ENCODE measurements around the gene PTCRA. TPM values are rescaled to one million over a fixed set of nuclear protein-coding genes. Genes with fewer than 3 reads are reported as not detected.
A peak's percentile ranks its signal among the peaks of the same experiment; 100 is the strongest.

Gene PTCRA, protein sequence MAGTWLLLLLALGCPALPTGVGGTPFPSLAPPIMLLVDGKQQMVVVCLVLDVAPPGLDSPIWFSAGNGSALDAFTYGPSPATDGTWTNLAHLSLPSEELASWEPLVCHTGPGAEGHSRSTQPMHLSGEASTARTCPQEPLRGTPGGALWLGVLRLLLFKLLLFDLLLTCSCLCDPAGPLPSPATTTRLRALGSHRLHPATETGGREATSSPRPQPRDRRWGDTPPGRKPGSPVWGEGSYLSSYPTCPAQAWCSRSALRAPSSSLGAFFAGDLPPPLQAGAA
- total RNA-seq: not detected in 2 replicates
- long read RNA-seq: 0 reads

DNA sequence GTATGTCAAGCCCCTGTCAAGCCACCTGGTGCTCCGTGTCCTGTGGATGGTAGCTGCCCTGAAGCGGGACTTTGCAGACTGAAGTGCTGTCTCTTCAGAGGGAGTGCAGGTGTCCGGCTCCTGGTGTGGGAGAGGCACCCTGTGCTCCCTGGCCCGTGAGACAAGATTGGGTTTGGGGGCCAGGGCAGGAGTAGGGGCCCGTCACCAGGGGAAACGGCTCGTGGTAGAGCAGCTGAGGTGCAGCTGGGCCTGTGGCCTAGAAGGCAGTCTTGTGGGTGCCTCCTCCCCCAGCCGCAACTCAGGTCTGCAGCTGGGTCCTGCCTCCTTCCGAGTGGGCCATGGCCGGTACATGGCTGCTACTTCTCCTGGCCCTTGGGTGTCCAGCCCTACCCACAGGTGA lies at the start of gene PTCRA:
PTCRA (plus strand) TSS at position 322 of the 400 bp plus-strand sequence; CDS start at position 339, 17 bp downstream.
- H3K27me3 Mint-ChIP-seq (ENCODE audit: unreplicated experiment): peaks cover 3% of the 10 kb centered on the region
- H3K9me3 Mint-ChIP-seq (ENCODE audit: unreplicated experiment): no peaks in the 10 kb centered on the region
- no peak for DNase-seq (ENCODE audit: extremely low spot score, unreplicated experiment)
- H3K27ac Mint-ChIP-seq (ENCODE audit: unreplicated experiment): no peak within 1 kb of the TSS
- TF ChIP-seq, protein P1, sequence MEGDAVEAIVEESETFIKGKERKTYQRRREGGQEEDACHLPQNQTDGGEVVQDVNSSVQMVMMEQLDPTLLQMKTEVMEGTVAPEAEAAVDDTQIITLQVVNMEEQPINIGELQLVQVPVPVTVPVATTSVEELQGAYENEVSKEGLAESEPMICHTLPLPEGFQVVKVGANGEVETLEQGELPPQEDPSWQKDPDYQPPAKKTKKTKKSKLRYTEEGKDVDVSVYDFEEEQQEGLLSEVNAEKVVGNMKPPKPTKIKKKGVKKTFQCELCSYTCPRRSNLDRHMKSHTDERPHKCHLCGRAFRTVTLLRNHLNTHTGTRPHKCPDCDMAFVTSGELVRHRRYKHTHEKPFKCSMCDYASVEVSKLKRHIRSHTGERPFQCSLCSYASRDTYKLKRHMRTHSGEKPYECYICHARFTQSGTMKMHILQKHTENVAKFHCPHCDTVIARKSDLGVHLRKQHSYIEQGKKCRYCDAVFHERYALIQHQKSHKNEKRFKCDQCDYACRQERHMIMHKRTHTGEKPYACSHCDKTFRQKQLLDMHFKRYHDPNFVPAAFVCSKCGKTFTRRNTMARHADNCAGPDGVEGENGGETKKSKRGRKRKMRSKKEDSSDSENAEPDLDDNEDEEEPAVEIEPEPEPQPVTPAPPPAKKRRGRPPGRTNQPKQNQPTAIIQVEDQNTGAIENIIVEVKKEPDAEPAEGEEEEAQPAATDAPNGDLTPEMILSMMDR (IDR thresholded peaks at IDR 0.05): no peak
- H3K4me3 Mint-ChIP-seq (ENCODE audit: unreplicated experiment): no peak within 1 kb of the TSS
- peaks cover 4% of the 10 kb centered on the region for H3K4me1 Mint-ChIP-seq (ENCODE audit: unreplicated experiment)
- no peaks in the 10 kb centered on the region for H3K36me3 Mint-ChIP-seq (ENCODE audit: unreplicated experiment)

DNA sequence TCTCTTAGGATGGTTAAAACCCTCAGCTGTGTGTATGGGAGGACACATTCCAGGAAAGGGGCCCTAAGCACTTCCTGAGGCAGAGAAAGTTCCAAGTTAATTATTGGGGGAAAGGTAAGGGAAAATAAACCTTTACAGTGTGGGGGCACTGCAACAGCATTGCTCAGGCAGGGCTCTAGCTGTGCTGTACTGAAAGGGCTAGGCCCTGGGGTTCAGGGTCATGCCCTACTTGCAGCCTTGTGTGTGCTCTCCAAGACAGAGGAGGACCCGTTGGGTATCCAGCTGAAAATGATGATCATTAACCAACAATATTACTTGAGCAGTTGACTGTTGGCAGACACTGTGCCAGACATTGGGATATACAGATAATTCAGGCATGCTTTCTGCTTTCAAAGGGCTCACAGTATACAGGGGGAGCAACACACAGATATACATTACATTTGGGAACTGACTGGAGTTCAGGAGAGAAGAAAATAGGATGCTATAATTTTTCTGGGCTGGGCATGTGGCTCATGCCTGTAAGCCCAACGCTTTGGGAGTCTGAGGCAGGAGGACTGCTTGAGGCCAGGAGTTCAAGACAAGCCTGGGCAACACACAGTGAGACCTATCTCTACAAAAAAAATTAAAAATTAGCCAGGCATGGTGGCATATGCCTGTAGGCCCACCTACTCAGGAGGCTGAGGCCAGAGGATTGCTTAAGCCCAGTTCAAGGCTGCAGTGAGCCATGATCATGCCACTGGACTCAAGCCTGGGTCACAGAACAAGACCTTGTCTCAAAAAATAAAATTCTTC lies 45.5 kb upstream of the PTCRA start:
- no peaks in the 10 kb centered on the region for H3K27me3 Mint-ChIP-seq (ENCODE audit: unreplicated experiment)
- DNase-seq (ENCODE audit: extremely low spot score, unreplicated experiment): no peak
- no peak overlapping the region for H3K27ac Mint-ChIP-seq (ENCODE audit: unreplicated experiment)
- TF ChIP-seq, protein P1 (IDR thresholded peaks at IDR 0.05): no peak
- no peak overlapping the region for H3K4me3 Mint-ChIP-seq (ENCODE audit: unreplicated experiment)
- no peaks in the 10 kb centered on the region for H3K4me1 Mint-ChIP-seq (ENCODE audit: unreplicated experiment)
- no peaks in the 10 kb centered on the region for H3K9me3 Mint-ChIP-seq (ENCODE audit: unreplicated experiment)
- peaks cover 11% of the 10 kb centered on the region for H3K36me3 Mint-ChIP-seq (ENCODE audit: unreplicated experiment)

DNA sequence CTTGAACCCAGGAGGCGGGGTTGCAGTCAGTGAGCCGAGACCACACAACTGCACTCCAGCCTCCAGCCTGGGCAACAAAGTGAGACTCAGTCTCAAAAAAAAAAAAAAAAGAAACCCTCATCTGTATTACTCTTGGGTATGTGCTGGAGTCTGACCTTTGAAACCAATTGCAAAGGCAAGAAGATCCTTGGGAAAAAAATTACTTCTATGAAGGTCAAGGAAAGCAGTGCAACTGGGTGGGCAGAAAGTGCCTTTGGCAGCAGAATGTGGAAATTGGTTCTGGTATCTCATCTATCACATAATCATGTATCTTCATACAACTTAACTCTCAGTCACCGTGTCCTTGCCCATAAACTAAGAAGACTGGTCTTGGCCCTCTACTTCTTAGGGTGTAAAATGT lies 44.1 kb upstream of the PTCRA start:
- Mint-ChIP-seq H3K9me3 (ENCODE audit: unreplicated experiment) (no peaks in the 10 kb centered on the region), H3K27ac (ENCODE audit: unreplicated experiment) (no peak overlapping the region)

DNA sequence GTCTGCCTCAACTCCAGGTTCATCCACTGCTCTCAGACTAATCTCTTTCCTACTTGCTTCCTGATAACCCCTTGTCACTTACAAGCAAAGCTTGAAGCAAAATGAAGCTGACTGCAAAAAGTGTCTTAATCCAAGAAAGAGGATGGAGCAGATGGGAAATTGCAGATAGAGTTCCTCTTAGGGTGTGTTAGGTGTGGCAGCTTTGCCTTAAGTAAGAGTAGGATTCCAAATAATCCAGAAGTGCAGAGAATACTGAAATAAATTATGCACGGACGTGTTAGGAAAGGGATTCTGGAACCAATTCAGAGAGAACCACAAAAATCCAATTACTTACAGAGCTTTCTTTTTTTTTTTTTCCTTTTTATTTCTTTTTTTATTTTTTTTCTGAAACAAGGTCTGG lies 42.5 kb upstream of the PTCRA start:
- DNase-seq (ENCODE audit: extremely low spot score, unreplicated experiment): no peak
- no peaks in the 10 kb centered on the region for H3K27me3 Mint-ChIP-seq (ENCODE audit: unreplicated experiment)
- H3K27ac Mint-ChIP-seq (ENCODE audit: unreplicated experiment): no peak overlapping the region
- H3K9me3 Mint-ChIP-seq (ENCODE audit: unreplicated experiment): no peaks in the 10 kb centered on the region
- TF ChIP-seq, protein P1 (IDR thresholded peaks at IDR 0.05): no peak
- H3K4me3 Mint-ChIP-seq (ENCODE audit: unreplicated experiment): no peak overlapping the region
- H3K4me1 Mint-ChIP-seq (ENCODE audit: unreplicated experiment): peaks cover 2% of the 10 kb centered on the region
- no peaks in the 10 kb centered on the region for H3K36me3 Mint-ChIP-seq (ENCODE audit: unreplicated experiment)

More for the DNA sequence above, 44.1 kb upstream of the PTCRA start:
- H3K4me1 Mint-ChIP-seq (ENCODE audit: unreplicated experiment): no peaks in the 10 kb centered on the region
- no peaks in the 10 kb centered on the region for H3K27me3 Mint-ChIP-seq (ENCODE audit: unreplicated experiment)
- no peak for DNase-seq (ENCODE audit: extremely low spot score, unreplicated experiment)
- H3K4me3 Mint-ChIP-seq (ENCODE audit: unreplicated experiment): no peak overlapping the region
- H3K36me3 Mint-ChIP-seq (ENCODE audit: unreplicated experiment): peaks cover 6% of the 10 kb centered on the region
- TF ChIP-seq, protein P1 (IDR thresholded peaks at IDR 0.05): no peak

DNA sequence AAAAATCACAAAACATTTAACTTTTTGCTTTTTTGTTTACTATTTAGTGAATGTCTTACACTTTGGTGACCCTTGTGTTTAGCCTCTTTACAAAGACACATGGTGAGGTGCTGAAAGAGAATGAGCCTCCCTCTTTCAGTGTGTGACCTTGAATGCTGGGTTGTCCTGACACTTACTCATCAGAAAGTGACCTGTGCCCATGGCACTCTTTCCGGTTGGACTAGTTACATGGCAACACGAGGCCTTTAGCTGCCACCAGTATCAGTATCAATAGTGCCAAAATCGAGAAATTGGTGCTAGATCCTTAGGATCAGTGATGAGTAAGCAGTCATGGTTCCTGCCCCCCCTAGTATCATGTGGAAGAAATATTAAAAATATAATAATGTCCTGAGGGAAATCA lies 38.2 kb upstream of the PTCRA start:
- H3K36me3 Mint-ChIP-seq (ENCODE audit: unreplicated experiment): no peaks in the 10 kb centered on the region
- H3K27me3 Mint-ChIP-seq (ENCODE audit: unreplicated experiment): no peaks in the 10 kb centered on the region
- H3K9me3 Mint-ChIP-seq (ENCODE audit: unreplicated experiment): no peaks in the 10 kb centered on the region
- H3K27ac Mint-ChIP-seq (ENCODE audit: unreplicated experiment): peak overlapping the region; percentile 76
- TF ChIP-seq, protein P1 (IDR thresholded peaks at IDR 0.05): no peak
- peak overlapping the region; percentile 33 for H3K4me3 Mint-ChIP-seq (ENCODE audit: unreplicated experiment)
- H3K4me1 Mint-ChIP-seq (ENCODE audit: unreplicated experiment): peaks cover 20% of the 10 kb centered on the region
- no peak for DNase-seq (ENCODE audit: extremely low spot score, unreplicated experiment)

Measured in osteocyte (in vitro differentiated cells).